Dermis blood vessel endothelial cell (primary cell): ENCODE measurements around the gene NABP1. TPM values are rescaled to one million over a fixed set of nuclear protein-coding genes. Genes with fewer than 3 reads are reported as not detected.
"Not testable (repeated sequence)": the region's sequence is repeated elsewhere in the genome, so short reads cannot be mapped to it uniquely, and the experiment has no call there.

Source experiments
- DNase-seq: peaks from one replicate; pipeline ENCODE4 v3.0.0; 2010
- total RNA-seq: library from RNA; depleted of rRNA; stranded (reverse); fragments of >200 nt; gene quantifications from 2 replicates; pipeline ENCODE4 v1.2.3, GENCODE V29; 2014

Gene NABP1, protein sequence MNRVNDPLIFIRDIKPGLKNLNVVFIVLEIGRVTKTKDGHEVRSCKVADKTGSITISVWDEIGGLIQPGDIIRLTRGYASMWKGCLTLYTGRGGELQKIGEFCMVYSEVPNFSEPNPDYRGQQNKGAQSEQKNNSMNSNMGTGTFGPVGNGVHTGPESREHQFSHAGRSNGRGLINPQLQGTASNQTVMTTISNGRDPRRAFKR
- total RNA-seq: 15.7 and 20.9 TPM in 2 replicates

DNA sequence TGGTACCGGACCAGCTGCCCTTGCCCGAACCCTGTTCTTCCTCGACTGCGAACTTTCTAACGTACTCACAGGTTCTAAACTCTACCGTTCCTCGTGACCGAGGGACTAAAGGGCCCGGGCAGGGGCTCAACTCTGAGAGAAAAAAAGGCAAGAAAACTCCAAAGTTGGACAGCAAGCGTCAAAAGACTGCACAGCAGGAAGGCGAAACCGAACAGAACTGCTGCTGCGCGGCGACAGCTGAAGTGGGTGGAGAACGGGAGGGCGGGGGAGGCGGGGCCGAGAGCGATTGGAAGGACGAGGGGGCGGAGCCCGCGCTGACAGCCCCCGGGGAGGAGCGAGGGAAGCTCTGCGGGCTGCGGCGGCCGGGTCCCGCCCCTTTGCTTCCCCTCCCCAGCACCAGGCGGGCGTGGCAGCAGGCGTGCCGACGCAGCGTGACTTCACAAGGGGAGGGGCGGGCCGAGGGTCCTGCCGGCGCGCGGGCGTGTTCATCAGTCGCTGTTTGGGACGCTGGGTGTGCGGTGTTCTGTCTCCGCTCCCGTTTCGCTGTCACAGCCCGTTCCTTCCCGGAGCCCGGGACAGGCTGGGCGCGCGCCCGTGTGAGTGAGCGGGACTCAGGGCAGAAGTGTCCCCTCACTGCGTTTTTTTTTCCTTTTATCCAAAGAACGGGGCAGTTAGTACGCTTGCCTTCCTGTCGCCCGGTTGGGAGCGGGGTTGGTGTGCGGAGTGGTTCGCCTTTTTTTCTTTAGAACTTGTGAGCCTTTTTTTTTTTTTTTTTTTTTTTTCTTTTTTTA lies at the start of gene NABP1:
NABP1 (plus strand) TSS at position 491 of the 791 bp plus-strand sequence. CDS start 479 bp downstream, outside the sequence.
- DNase-seq: peak; percentile 99

DNA sequence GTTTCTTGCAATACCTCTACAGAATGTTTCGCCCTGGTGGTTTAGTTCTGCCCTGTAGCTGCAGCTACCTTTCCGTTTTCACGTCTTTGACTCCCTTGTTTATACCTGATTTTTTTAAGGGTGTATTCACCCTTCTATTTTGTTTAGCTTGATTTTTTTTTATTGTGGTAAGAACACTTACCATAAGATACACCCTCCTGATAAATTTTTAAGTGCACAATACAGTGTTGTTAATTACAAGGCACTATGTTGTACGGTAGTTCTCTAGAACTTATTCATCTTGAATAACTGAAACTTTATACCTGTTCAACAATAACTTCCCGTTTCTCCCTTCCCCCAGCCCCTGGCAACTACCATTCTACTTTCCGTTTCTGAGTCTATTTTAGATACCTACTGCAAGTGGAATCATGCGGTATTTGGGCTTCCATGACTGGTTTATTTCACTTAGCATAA lies 48.9 kb upstream of the NABP1 start:
- no peak for DNase-seq

DNA sequence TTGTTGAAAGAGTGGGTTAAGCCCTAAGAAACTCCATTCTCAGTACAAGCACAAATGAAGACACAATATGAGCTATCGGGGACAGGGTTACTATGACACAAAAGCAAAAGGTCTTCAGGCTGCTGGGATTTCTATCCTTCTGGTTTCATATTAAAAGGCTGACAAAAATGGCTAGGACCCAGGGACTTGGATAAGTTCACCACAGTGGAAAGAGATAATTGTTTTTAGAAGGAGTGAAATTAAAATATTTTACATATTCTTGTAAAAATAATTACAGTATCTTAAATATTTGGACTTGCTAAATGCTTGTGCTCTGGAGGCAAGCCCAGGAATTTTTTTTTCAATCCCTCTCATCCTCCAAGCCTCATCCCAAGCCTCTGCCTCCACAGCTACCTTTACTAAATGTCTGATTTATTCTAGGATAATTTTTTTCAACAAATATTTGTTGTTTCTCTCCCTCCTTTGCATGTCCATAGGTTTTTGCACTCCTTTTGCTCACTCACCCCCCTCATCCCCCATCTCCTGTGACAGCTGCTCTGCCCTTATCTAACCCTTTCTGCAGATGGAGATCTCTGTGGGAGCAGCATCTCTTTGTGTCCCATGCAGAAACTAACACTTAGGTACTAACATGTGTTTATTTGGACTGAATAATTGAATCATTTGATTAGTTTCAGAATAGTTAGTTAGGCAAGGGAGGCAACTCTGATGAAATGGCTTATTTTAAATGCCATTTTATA lies 47.8 kb upstream of the NABP1 start:
- DNase-seq: no peak

DNA sequence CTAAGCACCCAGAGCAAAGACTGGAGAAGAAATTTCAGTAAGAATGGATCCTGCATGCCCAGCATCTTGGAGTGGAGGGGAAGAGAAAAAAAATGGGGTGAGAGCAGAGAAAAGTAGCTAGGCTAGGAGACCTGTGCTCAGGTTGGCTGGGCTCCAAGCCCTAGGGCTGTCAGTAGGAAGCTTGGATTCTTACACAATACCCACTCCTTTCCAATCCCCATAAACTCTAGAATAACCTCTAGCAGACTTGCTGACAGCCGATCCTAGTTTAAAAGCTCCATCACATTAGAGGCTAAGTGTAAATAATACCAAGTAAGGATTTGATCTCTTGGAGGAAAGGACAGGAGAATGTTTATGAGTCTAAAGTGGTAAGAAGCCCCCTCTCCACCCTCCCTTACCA lies 46.2 kb upstream of the NABP1 start:
- peak; percentile 54 for DNase-seq

DNA sequence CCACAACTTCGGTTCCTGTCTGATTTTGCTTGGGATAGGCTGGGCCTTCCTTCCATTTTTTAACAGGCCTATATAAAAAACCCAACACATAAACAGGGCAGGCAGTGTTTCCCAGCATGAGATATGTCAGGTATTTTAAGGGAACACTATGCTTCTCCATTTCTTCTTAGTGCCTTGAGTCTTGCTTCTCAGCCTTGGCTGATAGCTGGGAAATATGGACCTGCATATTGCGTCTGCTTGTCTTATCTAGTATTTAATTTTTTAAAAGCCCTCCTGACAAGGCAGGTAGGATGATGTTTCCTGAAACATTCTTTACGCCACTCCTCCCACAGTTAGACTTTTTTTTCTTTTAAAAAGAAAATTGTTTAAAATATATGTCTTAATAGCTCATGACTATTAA lies 45.5 kb upstream of the NABP1 start:
- DNase-seq: no peak

DNA sequence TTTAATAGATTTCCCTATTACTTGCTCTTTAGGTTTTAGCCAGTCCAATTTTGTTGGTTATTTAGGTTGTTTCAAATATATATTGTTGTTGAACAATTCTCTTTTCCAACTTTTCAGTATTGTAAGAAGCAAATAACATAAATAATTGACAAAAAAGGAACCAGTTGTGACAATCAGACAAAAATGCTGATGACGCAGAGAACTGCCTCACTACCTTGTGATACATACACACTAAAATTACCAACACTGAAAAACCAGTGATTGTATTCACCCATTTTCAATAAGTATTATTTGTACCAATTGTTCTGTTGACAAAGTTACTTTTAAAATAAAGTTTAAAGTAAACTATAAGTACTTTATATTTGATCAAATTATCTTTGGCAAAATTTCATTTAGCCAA lies 43.1 kb upstream of the NABP1 start:
- DNase-seq: no peak

DNA sequence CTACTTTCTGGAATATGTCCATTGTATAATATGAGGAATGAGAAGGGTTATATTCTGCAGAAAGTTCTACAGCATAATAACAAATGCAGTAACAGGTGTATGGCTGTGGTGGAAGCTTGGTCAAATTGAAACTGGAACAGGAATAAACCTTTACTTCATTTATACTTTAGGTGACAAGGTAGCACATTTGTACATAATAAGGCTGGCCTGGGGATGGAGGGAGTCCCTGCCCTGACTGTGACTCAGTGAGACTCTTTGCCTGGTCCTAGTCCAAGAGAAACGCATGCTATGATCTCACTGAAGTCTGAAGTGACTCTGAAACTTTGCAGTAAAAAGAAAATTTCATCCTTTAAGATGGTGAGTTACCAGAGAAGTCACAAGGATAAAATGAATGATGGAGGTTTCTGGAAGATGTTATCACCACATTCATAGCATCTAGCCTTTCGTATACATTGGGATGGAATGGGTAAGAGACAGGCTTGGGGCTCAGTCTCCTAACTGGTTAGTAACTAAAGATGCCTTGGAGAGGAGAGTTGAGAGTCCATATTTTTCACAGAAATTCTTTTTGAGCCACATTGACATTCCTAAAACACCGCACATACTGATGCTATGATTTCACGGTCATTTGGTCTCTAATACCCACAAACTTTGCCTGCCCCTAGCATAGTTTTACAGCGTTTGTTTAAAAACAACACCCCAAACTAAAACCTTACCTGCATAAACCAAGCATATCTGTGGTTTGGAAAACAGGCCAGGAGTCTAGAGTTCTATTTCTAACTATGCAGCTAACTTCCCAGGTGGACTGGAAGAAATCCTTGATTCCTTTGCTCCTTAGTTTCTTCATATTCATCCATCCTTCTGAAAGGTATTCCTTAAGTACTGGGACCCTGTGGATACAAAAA lies 42.4 kb upstream of the NABP1 start:
- DNase-seq: no peak

DNA sequence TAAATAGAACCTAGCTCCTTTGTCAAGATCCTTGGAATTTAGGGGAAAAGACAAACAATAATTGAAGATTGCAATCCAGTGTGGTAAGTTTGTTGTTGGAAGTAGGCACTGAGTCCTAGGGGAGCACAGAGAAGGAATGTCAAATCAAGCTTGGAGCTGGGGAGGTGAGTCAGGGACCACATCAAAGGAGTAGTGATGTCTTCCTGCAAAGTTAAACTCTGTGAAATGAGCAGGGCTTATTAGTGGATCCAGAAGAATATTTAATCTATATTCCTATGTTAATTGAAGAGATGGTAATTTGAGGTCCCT lies 41.7 kb upstream of the NABP1 start:
- no peak for DNase-seq

DNA sequence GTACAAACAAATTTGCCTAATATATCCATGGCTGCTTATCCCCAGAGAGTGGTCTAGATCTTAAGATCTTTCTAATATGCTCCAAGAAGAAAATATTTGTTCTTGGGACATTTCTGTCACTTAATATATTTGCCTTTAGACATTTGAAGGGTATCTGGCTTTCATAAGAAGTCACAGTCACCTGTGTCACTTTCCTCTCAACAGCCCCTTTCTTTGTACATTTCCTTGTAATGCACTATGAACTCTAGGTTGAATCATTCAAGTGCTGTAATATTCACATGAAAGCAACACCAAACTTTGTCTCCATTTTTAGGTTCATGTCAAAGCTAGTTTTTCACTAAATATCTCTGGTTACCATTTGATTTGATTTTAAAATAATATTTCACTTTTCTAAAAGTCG lies 41.4 kb upstream of the NABP1 start:
- DNase-seq: no peak

DNA sequence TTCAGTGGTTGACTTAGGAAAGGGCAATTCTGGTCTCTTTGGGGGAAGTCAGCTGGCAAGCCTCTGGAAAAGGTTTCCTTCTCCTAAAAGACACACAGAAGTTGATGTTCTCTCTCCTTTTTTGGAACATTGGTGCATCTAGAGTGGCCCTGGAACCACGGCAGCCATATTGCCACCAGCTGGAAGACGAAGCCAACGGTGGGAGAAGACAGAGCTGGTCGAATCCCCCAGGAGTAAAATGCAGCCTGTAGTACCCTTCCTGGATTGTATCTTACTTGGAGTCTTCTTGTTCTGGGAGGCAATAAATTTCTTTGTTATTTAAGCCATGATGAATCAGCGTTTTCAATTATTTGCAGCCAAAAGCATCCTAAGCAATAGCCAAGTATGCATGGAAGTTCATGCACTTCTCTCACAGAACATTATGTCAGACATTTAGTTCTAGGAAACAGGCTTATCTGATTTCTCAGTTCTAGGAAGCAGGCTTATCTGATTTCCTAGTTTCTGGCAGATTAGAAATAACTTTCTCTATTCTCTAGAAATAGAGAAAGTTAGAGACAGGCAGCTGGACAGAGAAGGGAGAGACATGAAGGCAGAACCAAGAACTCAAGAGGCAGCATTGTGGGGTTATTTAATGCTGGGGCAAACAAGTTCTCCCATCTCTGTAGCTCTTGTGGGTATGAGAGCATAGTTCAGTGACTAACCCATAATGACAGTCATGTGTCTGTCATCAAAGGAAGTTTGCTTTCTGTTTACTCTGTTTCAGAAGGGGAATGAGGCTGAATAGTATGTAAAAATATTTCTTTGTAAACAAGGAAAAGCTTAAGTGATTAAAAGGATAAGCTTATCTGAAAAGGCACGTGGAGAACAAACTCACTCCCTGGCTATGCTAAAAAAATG lies 40.5 kb upstream of the NABP1 start:
- DNase-seq: peak; percentile 66

DNA sequence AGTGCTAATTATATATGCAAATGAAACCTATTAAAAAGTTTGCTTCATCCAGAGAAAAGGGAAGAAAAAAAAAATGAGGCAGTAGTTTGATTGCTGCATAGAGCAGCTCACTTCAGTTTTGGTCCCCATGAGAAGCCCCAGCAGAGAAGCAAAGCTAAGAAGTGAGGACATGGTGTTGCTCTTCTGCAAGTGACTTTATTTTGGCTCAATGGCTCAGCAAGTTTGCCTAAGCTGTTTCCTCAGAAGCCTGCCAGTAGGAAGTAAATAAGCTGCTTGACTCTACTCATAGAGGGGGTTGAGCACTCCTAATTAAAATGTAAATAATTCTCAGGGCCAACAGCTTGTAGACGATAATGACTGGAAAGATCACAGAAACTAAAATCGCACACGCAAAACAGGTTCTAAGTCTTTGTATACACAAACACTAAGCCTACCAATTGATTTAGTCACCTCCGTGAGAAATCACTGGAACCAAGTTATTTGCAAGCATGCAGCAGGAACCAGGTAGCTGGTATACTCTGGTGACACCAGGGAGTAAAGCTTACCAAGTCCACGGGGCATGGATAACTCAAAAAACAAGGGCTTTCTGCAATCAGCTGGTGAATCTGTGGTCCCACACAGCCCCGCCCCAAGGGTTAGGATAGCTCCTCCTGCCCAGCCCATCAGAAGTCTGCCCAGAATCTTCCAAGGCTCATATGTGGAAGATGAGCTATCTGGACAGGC lies 39.7 kb upstream of the NABP1 start:
- peak; percentile 30 for DNase-seq

DNA sequence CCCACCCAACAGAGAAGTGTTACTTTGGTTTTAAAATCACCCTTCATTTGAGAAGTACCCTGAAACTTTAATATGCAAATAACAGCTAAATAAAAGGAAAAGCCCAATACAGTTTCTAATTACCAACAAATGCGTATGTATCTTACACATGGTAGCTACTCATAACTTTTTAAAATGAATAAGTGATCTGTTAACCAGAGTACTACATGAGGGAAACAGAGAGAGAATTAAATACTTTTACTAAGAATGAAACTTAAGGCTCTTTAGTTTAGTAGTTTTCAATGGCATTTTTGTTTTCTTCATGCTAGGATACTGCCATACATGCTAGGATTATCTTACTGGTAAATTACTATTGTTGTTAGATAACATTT lies 39.1 kb upstream of the NABP1 start:
- DNase-seq: no peak

DNA sequence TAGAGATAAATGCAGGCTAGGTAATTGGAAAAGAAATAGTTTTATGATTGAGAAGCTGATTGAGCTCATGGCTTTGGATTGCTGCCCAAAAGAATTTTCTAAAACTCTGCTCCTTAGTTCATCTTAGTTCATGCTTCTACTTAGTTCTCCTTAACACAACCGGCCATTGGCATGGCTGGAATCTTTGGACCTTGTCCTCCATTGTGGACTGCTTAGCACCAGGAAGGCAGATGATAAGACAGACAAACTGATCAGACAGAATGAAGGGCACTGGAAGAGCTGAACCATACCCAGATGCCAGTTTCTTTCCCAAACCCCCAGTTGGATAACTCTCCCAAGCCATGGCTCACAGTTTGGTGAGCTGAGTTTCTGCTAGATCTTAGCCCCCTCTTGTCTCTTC lies 36.3 kb upstream of the NABP1 start:
- no peak for DNase-seq

DNA sequence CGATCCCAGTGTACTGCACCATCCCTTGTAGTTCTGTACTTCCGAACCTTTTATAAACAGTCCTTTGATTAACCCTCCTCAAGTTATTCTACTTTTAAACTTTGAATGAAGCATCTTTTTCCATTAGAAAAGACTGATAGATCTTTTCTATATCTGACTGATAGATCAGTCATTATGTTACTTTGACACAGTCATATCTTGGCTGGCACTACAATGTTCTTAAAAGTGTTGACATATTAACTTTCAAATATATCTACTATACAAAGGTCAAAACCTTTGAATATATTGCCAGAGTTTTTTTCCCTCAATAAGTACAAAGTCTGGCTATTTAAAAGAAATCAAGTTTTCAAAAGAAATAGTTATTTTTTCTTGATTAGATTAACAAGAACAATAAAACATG lies 35.4 kb upstream of the NABP1 start:
- DNase-seq: no peak

DNA sequence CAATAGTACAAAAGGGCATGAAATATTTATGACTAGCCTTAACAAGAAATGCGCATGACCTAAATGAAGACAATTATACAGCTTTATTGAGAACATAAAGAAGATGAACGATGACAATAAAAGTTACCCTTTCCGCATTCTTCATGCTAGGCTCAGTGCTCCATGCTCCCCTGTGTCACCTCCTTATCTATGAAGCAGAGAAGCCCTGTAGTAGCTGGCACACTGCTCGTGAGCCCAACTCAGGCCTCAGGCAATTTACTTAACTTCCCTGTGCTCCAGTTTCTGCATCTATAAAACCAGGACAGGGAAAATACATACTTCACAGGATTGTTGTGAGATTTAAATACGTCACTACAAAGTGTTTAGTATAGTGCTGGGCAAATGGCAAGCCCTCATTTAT lies 34.5 kb upstream of the NABP1 start:
- DNase-seq: no peak

DNA sequence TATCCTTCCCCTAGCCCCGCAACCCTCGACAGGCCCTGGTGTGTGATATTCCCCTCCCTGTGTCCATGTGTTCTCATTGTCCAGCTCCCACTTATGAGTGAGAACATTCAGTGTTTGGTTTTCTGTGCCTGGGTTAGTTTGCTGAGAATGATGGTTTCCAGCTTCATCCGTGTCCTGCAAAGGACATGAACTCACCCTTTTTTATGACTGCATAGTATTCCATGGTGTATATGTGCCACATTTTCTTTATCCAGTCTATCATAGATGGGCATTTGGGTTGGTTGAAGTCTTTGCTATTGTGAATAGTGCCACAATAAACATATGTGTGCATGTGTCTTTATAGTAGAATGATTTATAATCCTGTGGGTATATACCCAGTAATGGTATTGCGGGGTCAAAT lies 33.3 kb upstream of the NABP1 start:
- not testable (repeated sequence) for DNase-seq

DNA sequence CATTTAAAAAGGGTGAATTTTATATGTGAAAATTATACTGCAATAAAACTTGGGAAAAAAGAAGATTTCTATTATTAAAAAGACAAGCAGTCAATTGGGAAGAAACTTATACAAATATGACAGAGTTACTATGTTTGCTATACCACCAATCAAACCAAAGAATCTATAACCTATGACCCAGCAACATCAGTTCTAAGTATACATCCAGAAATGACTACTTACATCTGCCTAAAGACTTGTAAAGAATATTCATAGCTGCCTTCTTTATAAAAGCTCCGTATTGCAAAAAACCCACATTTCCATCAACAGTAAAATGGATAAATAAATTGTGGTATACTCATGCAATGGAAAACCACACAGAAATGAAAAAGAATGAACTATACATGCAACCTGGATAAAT lies 32.9 kb upstream of the NABP1 start:
- no peak for DNase-seq

DNA sequence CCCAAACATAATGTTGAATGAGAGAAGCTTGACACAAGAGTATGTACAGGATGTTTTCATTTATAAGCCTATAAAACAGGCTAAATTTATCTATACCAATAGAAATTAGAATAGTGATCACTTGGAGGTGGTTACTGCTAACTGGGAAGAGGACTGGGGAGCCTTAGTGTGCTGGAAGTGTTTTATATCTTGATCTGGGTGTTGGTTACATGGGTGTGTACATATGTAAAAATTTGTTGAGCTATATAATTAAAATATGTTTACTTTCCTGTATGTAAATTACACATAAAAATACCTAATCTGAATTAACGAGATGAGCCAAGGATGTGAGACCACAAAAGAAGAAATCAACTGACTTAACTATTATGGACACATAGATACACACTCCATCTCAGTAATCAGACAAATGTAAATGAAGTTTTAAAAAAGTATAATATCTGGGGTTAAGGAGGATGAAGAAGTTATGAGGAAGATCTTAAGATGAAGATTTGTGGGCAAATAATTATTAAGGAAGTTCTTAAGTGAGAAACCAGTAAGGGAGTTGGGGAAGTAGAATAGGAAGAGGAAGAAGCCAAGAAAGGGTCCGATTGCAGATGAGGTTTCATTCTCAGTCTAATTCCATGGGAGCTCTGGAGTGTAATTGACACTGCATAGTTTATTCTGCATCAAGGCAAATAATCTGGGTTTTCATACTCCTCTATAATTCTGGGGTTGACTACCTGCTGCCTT lies 32.3 kb upstream of the NABP1 start:
- DNase-seq: no peak

DNA sequence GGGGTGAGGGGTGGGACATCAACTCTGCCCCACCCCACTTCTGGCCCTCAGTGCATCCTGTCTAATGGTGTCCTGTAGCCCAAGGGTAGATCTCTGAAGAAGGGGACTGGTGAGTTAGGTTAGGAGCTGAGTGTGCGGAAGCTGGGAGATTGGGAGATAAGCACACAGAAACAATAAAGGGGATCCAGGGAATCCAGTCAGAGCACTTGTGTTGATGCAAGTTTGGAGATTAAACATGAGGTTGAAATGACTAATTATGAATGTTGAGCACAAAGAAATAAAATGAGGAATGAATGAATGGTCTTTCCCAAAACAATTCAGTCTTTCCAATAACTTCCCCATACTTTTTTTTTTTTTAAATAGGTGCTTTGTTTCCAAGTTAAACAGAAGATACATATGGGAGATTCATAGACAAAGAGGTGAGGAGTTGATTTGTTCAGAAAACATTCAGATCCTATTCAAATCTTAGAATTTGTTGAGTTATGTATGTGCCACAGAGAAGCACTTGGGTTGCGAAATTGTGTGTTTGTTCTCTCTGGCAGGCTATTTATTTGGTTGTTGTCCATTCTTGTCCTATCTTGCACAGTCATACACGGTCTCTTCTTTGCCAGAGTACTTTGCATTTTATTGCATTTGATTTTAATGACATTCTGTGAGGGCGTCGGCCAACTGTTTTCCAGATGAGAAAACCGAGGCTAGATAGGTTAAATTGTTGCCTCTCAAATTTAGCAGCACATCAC lies 31.6 kb upstream of the NABP1 start:
- no peak for DNase-seq

DNA sequence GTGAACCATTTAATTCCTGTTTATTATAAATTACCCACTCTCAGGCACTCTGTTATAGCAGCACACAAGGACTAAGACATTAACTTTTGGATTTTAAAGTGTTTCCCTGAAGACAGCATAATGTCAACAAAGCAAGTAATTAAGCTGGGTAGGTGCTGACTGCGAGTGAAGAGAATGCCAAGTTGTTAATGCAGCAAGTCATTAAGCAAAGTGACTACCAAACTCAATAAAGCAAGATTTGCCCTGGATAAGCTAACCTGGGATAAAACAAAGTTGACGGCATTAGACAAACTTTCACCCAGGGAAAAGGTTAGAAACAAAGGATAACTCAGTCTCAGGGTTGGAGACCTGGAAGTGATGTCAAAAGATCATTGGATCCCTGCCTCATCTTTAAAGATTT lies 28.4 kb upstream of the NABP1 start:
- DNase-seq: no peak
